DND-41 (cell line): Measurements from ENCODE around the gene NTF4.

Source experiments
- ATAC-seq: fragments of 200-7000 bp; cut with Tn5 transposase; 3 replicates; pipeline ENCODE4 v1.9.1; 2021; ENCODE audit warnings: low read depth; ENCODE audit not compliant: insufficient read depth
- DNase-seq: peaks from one replicate; pipeline ENCODE4 v3.0.0-alpha.2; 2020
- H2AFZ ChIP-seq: 2 replicates; pipeline ENCODE4 v1.6.0; 2012; ENCODE audit warnings: low read depth, low read length
- H3K27ac ChIP-seq: 2 replicates; pipeline ENCODE4 v1.5.1; 2012; ENCODE audit warnings: low read length, inconsistent platforms
- H3K27me3 ChIP-seq: fragments of 200-600 bp; sonication (generic); 2 replicates; pipeline ENCODE4 v1.6.0; 2012; ENCODE audit warnings: low read length, mild to moderate bottlenecking, inconsistent platforms; ENCODE audit not compliant: insufficient read depth, poor library complexity
- H3K36me3 ChIP-seq: 2 replicates; pipeline ENCODE4 v1.5.1; 2012; ENCODE audit warnings: low read length, inconsistent platforms; ENCODE audit not compliant: insufficient read depth
- H3K4me1 ChIP-seq: 2 replicates; pipeline ENCODE4 v1.5.1; 2012; ENCODE audit warnings: mild to moderate bottlenecking, low read length; ENCODE audit not compliant: insufficient read depth
- H3K4me2 ChIP-seq: 2 replicates; pipeline ENCODE4 v1.6.0; 2012; ENCODE audit warnings: mild to moderate bottlenecking, moderate library complexity, low read length, inconsistent platforms; ENCODE audit not compliant: insufficient read depth
- H3K4me3 ChIP-seq, 2 experiments: fragments of 200-600 bp in 1 of 2; shearing (Covaris generic) in 1 of 2; 2 replicates each; pipeline ENCODE4 v1.5.1; 2012 to 2016; ENCODE audit warnings: inconsistent platforms in 2 of 2, low read length in 2 of 2, mild to moderate bottlenecking in 2 of 2, low read depth in 1 of 2, moderate library complexity in 1 of 2
- H3K79me2 ChIP-seq: 2 replicates; pipeline ENCODE4 v1.6.0; 2012; ENCODE audit warnings: low read length, inconsistent platforms; ENCODE audit not compliant: insufficient read depth
- H3K9ac ChIP-seq: 2 replicates; pipeline ENCODE4 v1.6.0; 2012; ENCODE audit warnings: low read depth, mild to moderate bottlenecking, inconsistent platforms, low read length, moderate library complexity
- H3K9me3 ChIP-seq: 2 replicates; pipeline ENCODE4 v1.5.1; 2012; ENCODE audit warnings: low read length, moderate library complexity, mild to moderate bottlenecking, inconsistent platforms; ENCODE audit not compliant: insufficient read depth, severe bottlenecking
- H4K20me1 ChIP-seq: 2 replicates; pipeline ENCODE4 v1.6.0; 2012; ENCODE audit warnings: low read length; ENCODE audit not compliant: insufficient read depth
- EZH2 ChIP-seq: IDR thresholded peaks from 3 replicates; pipeline ENCODE4 v1.6.1; 2012; ENCODE audit warnings: borderline replicate concordance, low read depth, mild to moderate bottlenecking, moderate library complexity, low read length, inconsistent platforms; ENCODE audit not compliant: severe bottlenecking
- TF ChIP-seq, protein P1 (sequence below): IDR thresholded peaks from 2 replicates; pipeline ENCODE4 v1.5.1; 2012; ENCODE audit warnings: borderline replicate concordance, low read length, moderate library complexity, mild to moderate bottlenecking; ENCODE audit not compliant: poor library complexity, severe bottlenecking; ENCODE audit errors: extremely low read depth

Gene NTF4

GRCh38 chr19:49091391-49092038, 26.9 kb upstream of the NTF4 start:
- Histone ChIP-seq H3K4me2 (no peak overlapping the region), H3K79me2 (peaks cover 93% of the 10 kb centered on the region), H3K36me3 (peaks cover 94% of the 10 kb centered on the region), H4K20me1 (peaks cover 79% of the 10 kb centered on the region), H3K27ac (no peak overlapping the region), H3K4me1 (peaks cover 40% of the 10 kb centered on the region), H3K9ac (no peak overlapping the region), H3K4me3 (no peak overlapping the region), H3K27me3 (no peaks in the 10 kb centered on the region), H3K9me3 (no peaks in the 10 kb centered on the region), H2AFZ (no peak overlapping the region)
- no peak for TF ChIP-seq EZH2
- TF ChIP-seq, protein P1, sequence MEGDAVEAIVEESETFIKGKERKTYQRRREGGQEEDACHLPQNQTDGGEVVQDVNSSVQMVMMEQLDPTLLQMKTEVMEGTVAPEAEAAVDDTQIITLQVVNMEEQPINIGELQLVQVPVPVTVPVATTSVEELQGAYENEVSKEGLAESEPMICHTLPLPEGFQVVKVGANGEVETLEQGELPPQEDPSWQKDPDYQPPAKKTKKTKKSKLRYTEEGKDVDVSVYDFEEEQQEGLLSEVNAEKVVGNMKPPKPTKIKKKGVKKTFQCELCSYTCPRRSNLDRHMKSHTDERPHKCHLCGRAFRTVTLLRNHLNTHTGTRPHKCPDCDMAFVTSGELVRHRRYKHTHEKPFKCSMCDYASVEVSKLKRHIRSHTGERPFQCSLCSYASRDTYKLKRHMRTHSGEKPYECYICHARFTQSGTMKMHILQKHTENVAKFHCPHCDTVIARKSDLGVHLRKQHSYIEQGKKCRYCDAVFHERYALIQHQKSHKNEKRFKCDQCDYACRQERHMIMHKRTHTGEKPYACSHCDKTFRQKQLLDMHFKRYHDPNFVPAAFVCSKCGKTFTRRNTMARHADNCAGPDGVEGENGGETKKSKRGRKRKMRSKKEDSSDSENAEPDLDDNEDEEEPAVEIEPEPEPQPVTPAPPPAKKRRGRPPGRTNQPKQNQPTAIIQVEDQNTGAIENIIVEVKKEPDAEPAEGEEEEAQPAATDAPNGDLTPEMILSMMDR = no peak
- ATAC-seq = no peak
- DNase-seq = no peak

- H4K20me1 ChIP-seq = peaks cover 50% of the 10 kb centered on the region
- H3K9me3 ChIP-seq = no peaks in the 10 kb centered on the region
- H3K4me2 ChIP-seq = peak overlapping the region; percentile 96
These were observed 21.7 kb upstream of the NTF4 start for GRCh38 chr19:49086296-49086695.

GRCh38 chr19:49085868-49086232, 21.2 kb upstream of the NTF4 start:
- Histone ChIP-seq H3K9ac (peak overlapping the region; percentile 82), H3K4me1 (peaks cover 36% of the 10 kb centered on the region), H3K27me3 (no peaks in the 10 kb centered on the region), H3K79me2 (peaks cover 57% of the 10 kb centered on the region), H4K20me1 (peaks cover 47% of the 10 kb centered on the region), H2AFZ (peak overlapping the region; percentile 73), H3K4me3 (peak overlapping the region; percentile 53 to 76), H3K9me3 (no peaks in the 10 kb centered on the region), H3K36me3 (peaks cover 46% of the 10 kb centered on the region), H3K27ac (peak overlapping the region; percentile 78), H3K4me2 (peak overlapping the region; percentile 96)
- no peak for DNase-seq
- no peak for TF ChIP-seq EZH2
- TF ChIP-seq, protein P1 = no peak
- no peak for ATAC-seq

More at GRCh38 chr19:49086296-49086695, 21.7 kb upstream of the NTF4 start:
- H3K4me1 ChIP-seq = peaks cover 36% of the 10 kb centered on the region
- H3K27me3 ChIP-seq = no peaks in the 10 kb centered on the region
- peak overlapping the region; percentile 53 to 76 for H3K4me3 ChIP-seq
- peak overlapping the region; percentile 82 for H3K9ac ChIP-seq
- H2AFZ ChIP-seq = no peak overlapping the region
- no peak for TF ChIP-seq EZH2
- TF ChIP-seq, protein P1 = no peak
- peaks cover 62% of the 10 kb centered on the region for H3K79me2 ChIP-seq
- H3K27ac ChIP-seq = peak overlapping the region; percentile 78
- DNase-seq (no peak), ATAC-seq (no peak)
- peaks cover 50% of the 10 kb centered on the region for H3K36me3 ChIP-seq
